B cell (primary cell): ENCODE data around the gene DNASE1L3. TPM values are rescaled to one million over a fixed set of nuclear protein-coding genes. Genes with fewer than 3 reads are reported as not detected.

Experiments
- ATAC-seq: fragments of 200-7000 bp; cut with Tn5 transposase; one replicate; pipeline ENCODE4 v1.10.0; 2021; ENCODE audit warnings: low read depth, mild to moderate bottlenecking, moderate number of reproducible peaks, moderate library complexity
- CTCF ChIA-PET: fragments of 350-600 bp; sonication (Branson Sonifier 250); formaldehyde crosslinking; loops from one replicate; lab custom pipeline; 2021; ENCODE audit warnings: antibody characterized with exemption, inconsistent platforms; lab: Charles Lee
- POLR2A ChIA-PET: fragments of 350-600 bp; sonication (Branson Sonifier 250); formaldehyde crosslinking; loops from one replicate; lab custom pipeline; 2021; ENCODE audit warnings: antibody characterized with exemption; lab: Charles Lee
- DNase-seq: peaks from one replicate; pipeline ENCODE4 v3.0.0; 2013
- H2AFZ ChIP-seq: 2 replicates; pipeline ENCODE4 v1.6.1; 2012; ENCODE audit warnings: mild to moderate bottlenecking, low read depth, low read length; ENCODE audit not compliant: insufficient read depth, poor library complexity, severe bottlenecking
- H3K27ac ChIP-seq, 2 donors: 1 replicate in 1 of 2; 2 replicates in 1 of 2; pipeline ENCODE4 v1.5.1; 2012 to 2013; ENCODE audit warnings: low read length in 2 of 2, mild to moderate bottlenecking in 2 of 2, moderate library complexity in 1 of 2
- H3K27me3 ChIP-seq, 4 experiments: fragments of 200-600 bp in 1 of 4; sonication (generic) in 1 of 4; replicated peaks in 1 of 4; 1 replicate in 2 of 4; 2 replicates in 2 of 4; pipeline versions ENCODE4 v1.6.1 to v1.7.0; 2013 to 2016; ENCODE audit warnings: low read length in 3 of 4, mild to moderate bottlenecking in 2 of 4, mixed read lengths in 1 of 4, moderate library complexity in 1 of 4; ENCODE audit not compliant: insufficient read depth in 4 of 4, control insufficient read depth in 3 of 4; ENCODE audit errors: control extremely low read depth in 1 of 4
- H3K36me3 ChIP-seq, 2 experiments: replicated peaks in 1 of 2; 1 replicate in 1 of 2; 2 replicates in 1 of 2; pipeline versions ENCODE4 v1.6.1 to v1.7.1; 2013; ENCODE audit warnings: low read length in 1 of 2; ENCODE audit not compliant: insufficient read depth in 2 of 2, control insufficient read depth in 1 of 2; ENCODE audit errors: control extremely low read depth in 1 of 2, extremely low read depth in 1 of 2
- H3K4me1 ChIP-seq, 2 donors: fragments of 200-600 bp in 1 of 2; sonication (generic) in 1 of 2; 1 replicate in 1 of 2; 2 replicates in 1 of 2; pipeline versions ENCODE4 v1.5.1 to v1.6.1; 2013 to 2017; ENCODE audit warnings: low read length in 2 of 2; ENCODE audit not compliant: control insufficient read depth in 2 of 2, insufficient read depth in 2 of 2
- H3K4me2 ChIP-seq: replicated peaks from 2 replicates; pipeline ENCODE3; 2012; ENCODE audit warnings: mild to moderate bottlenecking, low read depth, low read length; ENCODE audit not compliant: poor library complexity, severe bottlenecking
- H3K4me3 ChIP-seq, 5 experiments: fragments of 200-600 bp in 1 of 5; sonication (generic) in 1 of 5; 1 replicate in 3 of 5; 2 replicates in 2 of 5; pipeline versions ENCODE4 v1.5.1 to v1.7.0; 2011 to 2016; ENCODE audit warnings: low read length in 4 of 5, mild to moderate bottlenecking in 4 of 5, low read depth in 2 of 5, control low read depth in 1 of 5, moderate library complexity in 1 of 5; ENCODE audit not compliant: insufficient read depth in 1 of 5; ENCODE audit errors: control extremely low read depth in 1 of 5, extremely low read depth in 1 of 5
- H3K79me2 ChIP-seq: fragments of 200-600 bp; sonication (generic); one replicate; pipeline ENCODE4 v1.6.0; 2016; ENCODE audit warnings: low read length; ENCODE audit not compliant: control insufficient read depth, insufficient read depth
- H3K9ac ChIP-seq: fragments of 200-600 bp; sonication (generic); 2 replicates; pipeline ENCODE4 v1.6.1; 2017; ENCODE audit warnings: mild to moderate bottlenecking, low read length, moderate library complexity
- H3K9me3 ChIP-seq, 3 donors: one replicate each; pipeline versions ENCODE4 v1.6.1 to v1.7.1; 2013; ENCODE audit warnings: low read length in 2 of 3; ENCODE audit not compliant: control insufficient read depth in 2 of 3, insufficient read depth in 1 of 3; ENCODE audit errors: control extremely low read depth in 1 of 3
- H4K20me1 ChIP-seq: 2 replicates; pipeline ENCODE4 v1.6.0; 2012; ENCODE audit warnings: mild to moderate bottlenecking, low read length; ENCODE audit not compliant: insufficient read depth, control insufficient read depth, poor library complexity, severe bottlenecking
- H3K27ac Mint-ChIP-seq: one replicate; pipeline ENCODE4 v1.8.0; 2021; ENCODE audit warnings: mixed read lengths
- H3K27me3 Mint-ChIP-seq: one replicate; pipeline ENCODE4 v1.8.0; 2021; ENCODE audit warnings: mixed read lengths
- H3K4me1 Mint-ChIP-seq: one replicate; pipeline ENCODE4 v1.8.0; 2021; ENCODE audit warnings: mixed read lengths
- H3K4me3 Mint-ChIP-seq: one replicate; pipeline ENCODE4 v1.8.0; 2021; ENCODE audit warnings: mixed read lengths
- H3K9me3 Mint-ChIP-seq: one replicate; pipeline ENCODE4 v1.8.0; 2022; ENCODE audit warnings: mixed read lengths; ENCODE audit not compliant: insufficient read depth
- CTCF ChIP-seq: fragments of 200-600 bp; IDR thresholded peaks from one replicate; pipeline ENCODE4 v1.8.0; 2022; ENCODE audit warnings: antibody characterized with exemption, mild to moderate bottlenecking
- EZH2 ChIP-seq: IDR thresholded peaks from 2 replicates; pipeline ENCODE4 v1.6.1; 2012; ENCODE audit warnings: borderline replicate concordance, low read depth, mild to moderate bottlenecking, moderate library complexity, low read length; ENCODE audit not compliant: insufficient read depth, poor library complexity, severe bottlenecking
- WGBS: methylation state at CpG from one replicate; pipeline ENCODE4 v1.1.5; 2013; ENCODE audit warnings: missing lambda C conversion rate; ENCODE audit not compliant: insufficient coverage; 5-methylcytosine and 5-hydroxymethylcytosine counted together
- intact Hi-C: fragments of 100-400 bp; cut with micrococcal nuclease; formaldehyde crosslinking; loops from one replicate; pipeline ENCODE4 v1.10.0; 2022
- polyA plus RNA-seq: library from polyadenylated mRNA; depleted of rRNA; stranded (reverse); fragments of >200 nt; gene quantifications from 2 replicates; pipeline ENCODE4 v1.2.3, GENCODE V29; 2012
- total RNA-seq, 2 donors: library from RNA; stranded (reverse); fragments of 120-200 nt in 1 of 2; gene quantifications; 1 replicate in 1 of 2; 2 replicates in 1 of 2; pipeline versions ENCODE4 v1.2.3 to v1.2.4, GENCODE V29; 2013 to 2022

The DNASE1L3 gene
- total and polyA plus RNA-seq, 2 donors (not counting 1 experiment from before 2014, with no cell fraction given): 0.39 to 2.6 TPM

GRCh38 chr3:58190882-58191281 lies 19.9 kb downstream of the DNASE1L3 start:
- Mint-ChIP-seq H3K4me1 (peaks cover 3% of the 10 kb centered on the region), H3K9me3 (peaks cover 2% of the 10 kb centered on the region), H3K27me3 (no peaks in the 10 kb centered on the region), H3K4me3 (no peak overlapping the region), H3K27ac (peak overlapping the region; percentile 2)
- WGBS: 93% methylated on average over 2 of the region's 4 CpGs
- no peak for DNase-seq
- H3K79me2 ChIP-seq: no peaks in the 10 kb centered on the region
- H3K9me3 ChIP-seq: peaks cover 0 to 18% (median 2%) of the 10 kb centered on the region in 3 donors
- no peak overlapping the region for H3K9ac ChIP-seq
- CTCF ChIA-PET: interaction anchor here (4.8 to 15.0 kb wide), 5 partner anchors 9 to 116 kb away, joined by 40 to 336 read pairs (median 75); partner anchors contain the start of genes DNASE1L3, HTD2 and RPP14
- H3K27me3 ChIP-seq: no peaks in the 10 kb centered on the region
- no peaks in the 10 kb centered on the region for H4K20me1 ChIP-seq
- intact Hi-C loops: no loop called here
- peaks cover 0 to 6% of the 10 kb centered on the region in 2 experiments for H3K36me3 ChIP-seq
- no peak overlapping the region for H2AFZ ChIP-seq
- peaks cover 0 to 5% of the 10 kb centered on the region in 2 donors for H3K4me1 ChIP-seq
- H3K4me2 ChIP-seq: no peak overlapping the region
- no peak overlapping the region for H3K27ac ChIP-seq
- TF ChIP-seq EZH2 (no peak), CTCF (no peak)
- POLR2A ChIA-PET: interaction anchor here (1.1 kb wide), 1 partner anchor 24 kb away, joined by 3 read pairs; no protein-coding TSS in a partner anchor
- no peak for ATAC-seq
- H3K4me3 ChIP-seq: no peak overlapping the region

DNA sequence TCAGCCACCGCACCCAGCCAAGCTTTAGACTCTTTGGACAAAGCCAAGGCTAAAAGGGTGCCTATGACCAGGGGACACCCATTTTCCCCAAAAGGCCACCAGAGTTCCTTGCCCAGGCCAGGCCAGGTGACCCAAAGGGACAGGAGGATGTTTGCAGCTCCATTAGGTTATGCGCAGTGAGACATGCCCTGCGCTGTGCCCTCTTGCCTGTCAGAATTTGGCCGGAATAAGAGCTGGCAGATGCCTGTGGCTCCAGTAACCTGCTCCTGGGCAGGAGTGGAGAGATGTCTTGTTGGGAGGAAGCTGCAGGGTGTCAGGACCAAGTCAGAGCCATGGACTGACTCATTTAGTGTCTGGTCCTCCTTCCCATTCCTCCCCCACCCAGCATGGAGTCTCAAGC lies 20.5 kb downstream of the DNASE1L3 start:
- H3K9ac ChIP-seq: no peak overlapping the region
- Mint-ChIP-seq H3K4me1 (peaks cover 3% of the 10 kb centered on the region), H3K27ac (peak overlapping the region; percentile 32), H3K4me3 (no peak overlapping the region), H3K9me3 (peaks cover 2% of the 10 kb centered on the region), H3K27me3 (no peaks in the 10 kb centered on the region)
- intact Hi-C loops: no loop called here
- ChIA-PET CTCF (interaction anchor here (1.4 to 15.0 kb wide), 6 partner anchors 10 to 282 kb away, joined by 3 to 336 read pairs (median 70); partner anchors contain the start of genes DNASE1L3, HTD2 and RPP14), POLR2A (interaction anchor here (1.1 to 1.6 kb wide), 2 partner anchors 25 to 27 kb away, joined by 3 read pairs; no protein-coding TSS in a partner anchor)
- no peak overlapping the region for H3K4me2 ChIP-seq
- ATAC-seq: no peak
- no peak overlapping the region for H3K4me3 ChIP-seq
- H3K9me3 ChIP-seq: peaks cover 0 to 13% (median 0%) of the 10 kb centered on the region in 3 donors
- H3K36me3 ChIP-seq: peaks cover 0 to 6% of the 10 kb centered on the region in 2 experiments
- H3K27me3 ChIP-seq: no peaks in the 10 kb centered on the region
- TF ChIP-seq CTCF: no peak
- no peak for TF ChIP-seq EZH2
- DNase-seq: no peak
- WGBS: 100% methylated on average over 3 of the region's 4 CpGs
- H3K27ac ChIP-seq: no peak overlapping the region
- H3K4me1 ChIP-seq: peaks cover 0 to 5% of the 10 kb centered on the region in 2 donors
- H4K20me1 ChIP-seq: no peaks in the 10 kb centered on the region
- no peak overlapping the region for H2AFZ ChIP-seq
- no peaks in the 10 kb centered on the region for H3K79me2 ChIP-seq
